Measurements from ENCODE around the gene PEX14.

DNA sequence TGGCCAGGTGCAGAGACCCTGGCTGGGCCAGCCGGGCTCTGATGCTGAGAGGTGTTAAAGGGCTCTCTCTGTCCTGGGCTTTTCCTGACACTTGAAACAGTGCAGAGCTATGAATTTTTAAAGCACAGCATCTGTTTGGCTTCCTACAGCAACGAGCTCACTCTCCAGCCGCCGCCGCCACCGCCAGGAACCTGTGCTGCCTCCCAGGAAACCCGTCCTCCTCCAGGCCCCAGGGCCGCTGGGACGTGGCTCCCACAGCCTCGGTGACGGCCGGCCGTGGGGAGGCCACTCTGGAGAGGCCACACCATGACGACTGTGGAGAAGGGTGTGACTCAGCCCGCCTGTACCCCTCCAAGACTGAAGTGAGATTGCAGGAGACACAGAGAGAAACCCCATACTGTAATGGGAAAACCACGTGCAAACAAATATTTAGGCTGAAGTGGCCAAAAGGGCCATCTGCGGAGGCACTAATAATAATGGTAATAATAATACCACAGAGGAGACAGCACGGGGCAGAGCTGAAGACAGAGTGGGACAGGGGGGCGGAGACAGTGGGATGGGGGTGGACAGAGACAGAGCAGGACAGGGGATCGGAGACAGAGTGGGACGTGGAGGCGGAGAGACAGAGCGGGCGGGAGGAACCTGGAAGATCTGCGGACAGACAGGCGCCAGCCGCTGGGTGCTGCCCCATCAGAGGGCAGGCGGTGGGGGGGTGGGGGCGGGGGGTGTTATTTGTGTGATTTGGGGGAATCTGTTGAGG, 182.5 kb downstream of the PEX14 start:
- no peak for TF ChIP-seq TAF1 (IDR thresholded peaks at IDR 0.05; ENCODE audit: low read depth)
- no peak for TF ChIP-seq TEAD4 (IDR thresholded peaks at IDR 0.05)
- no peak for TF ChIP-seq NFIC (IDR thresholded peaks at IDR 0.05)

Data from Ishikawa (cell line).